Renal cortical epithelial cell (primary cell): Measurements from ENCODE around the gene KRTAP10-3. TPM values are rescaled to one million over a fixed set of nuclear protein-coding genes. Genes with fewer than 3 reads are reported as not detected.

Experiments used
- total RNA-seq: library from RNA; depleted of rRNA; stranded (reverse); fragments of >200 nt; gene quantifications from 2 replicates; pipeline ENCODE4 v1.2.3, GENCODE V29; 2014

Gene KRTAP10-3
- total RNA-seq, 1 donor from 2014 or later: not detected

Other genes starting within 250 kb of the KRTAP10-3 start
- gene CFAP410, start 219.4 kb downstream of the KRTAP10-3 start, total RNA-seq: 7.6 and 13.0 TPM in 2 replicates
- 0.52 and 1.4 TPM in 2 replicates for gene TRPM2, start 205.2 kb downstream of the KRTAP10-3 start, total RNA-seq
- 0.52 and 3.1 TPM in 2 replicates for gene LRRC3, start 103.3 kb downstream of the KRTAP10-3 start, total RNA-seq
- gene KRTAP10-1, start 18.6 kb downstream of the KRTAP10-3 start, total RNA-seq: not detected in 2 replicates
- not detected in 2 replicates for gene KRTAP10-2, start 7.3 kb downstream of the KRTAP10-3 start, total RNA-seq
- not detected in 2 replicates for gene KRTAP10-4, start 14.9 kb upstream of the KRTAP10-3 start, total RNA-seq
- not detected in 2 replicates for gene KRTAP10-5, start 21.8 kb upstream of the KRTAP10-3 start, total RNA-seq
- gene KRTAP10-6, start 33.7 kb upstream of the KRTAP10-3 start, total RNA-seq: not detected in 2 replicates
- gene KRTAP10-7, start 41.8 kb upstream of the KRTAP10-3 start, total RNA-seq: not detected in 2 replicates
- gene KRTAP10-8, start 53.3 kb upstream of the KRTAP10-3 start, total RNA-seq: not detected in 2 replicates
- not detected in 2 replicates for gene KRTAP10-9, start 68.3 kb upstream of the KRTAP10-3 start, total RNA-seq
- gene KRTAP10-10, start 78.6 kb upstream of the KRTAP10-3 start, total RNA-seq: not detected in 2 replicates
- not detected in 2 replicates for gene KRTAP10-11, start 87.6 kb upstream of the KRTAP10-3 start, total RNA-seq
- not detected in 2 replicates for gene KRTAP12-4, start 95.9 kb upstream of the KRTAP10-3 start, total RNA-seq
- gene KRTAP12-3, start 99.1 kb upstream of the KRTAP10-3 start, total RNA-seq: not detected in 2 replicates
- not detected in 2 replicates for gene KRTAP12-2, start 108.1 kb upstream of the KRTAP10-3 start, total RNA-seq
- not detected in 2 replicates for gene KRTAP12-1, start 123.4 kb upstream of the KRTAP10-3 start, total RNA-seq
- not detected in 2 replicates for gene KRTAP10-12, start 138.4 kb upstream of the KRTAP10-3 start, total RNA-seq
- gene TSPEAR, start 152.8 kb upstream of the KRTAP10-3 start, total RNA-seq: not detected in 2 replicates
- gene UBE2G2, start 243.0 kb upstream of the KRTAP10-3 start, total RNA-seq: 45.3 and 87.8 TPM in 2 replicates